Dedifferentiated amniotic fluid mesenchymal stem cell (primary cell): ENCODE results near the gene TMPRSS11B.
"Not testable (repeated sequence)": the region's sequence is repeated elsewhere in the genome, so short reads cannot be mapped to it uniquely, and the experiment has no call there.

Source experiments
- DNase-seq: peaks from one replicate; pipeline ENCODE4 v3.0.0-alpha.2; 2016; ENCODE audit errors: extremely low spot score

The TMPRSS11B gene

GRCh38 chr4:68218044-68218443 is 27.4 kb downstream of the TMPRSS11B start:
- no peak for DNase-seq

- DNase-seq = no peak
Observed at GRCh38 chr4:68216501-68216900, 29.0 kb downstream of the TMPRSS11B start.

DNA sequence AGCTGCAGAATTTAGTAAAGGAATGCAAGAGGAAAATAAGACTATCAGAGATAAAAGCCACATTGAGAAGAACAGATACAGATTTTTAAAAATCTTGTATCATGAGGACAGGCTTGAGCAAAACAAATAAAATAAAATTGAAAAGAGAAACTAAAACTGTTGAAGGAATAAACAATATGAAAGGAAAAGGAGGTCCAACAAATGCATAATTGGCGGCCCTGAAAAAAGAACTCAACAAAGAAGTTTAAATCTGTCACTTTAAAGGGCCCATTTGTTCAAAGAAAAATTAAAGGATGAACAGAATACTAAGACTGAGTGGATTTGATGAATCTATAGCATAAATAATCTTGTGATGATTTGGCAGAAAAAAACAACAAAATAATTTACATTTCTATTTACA is 36.5 kb downstream of the TMPRSS11B start:
- no peak for DNase-seq

DNA sequence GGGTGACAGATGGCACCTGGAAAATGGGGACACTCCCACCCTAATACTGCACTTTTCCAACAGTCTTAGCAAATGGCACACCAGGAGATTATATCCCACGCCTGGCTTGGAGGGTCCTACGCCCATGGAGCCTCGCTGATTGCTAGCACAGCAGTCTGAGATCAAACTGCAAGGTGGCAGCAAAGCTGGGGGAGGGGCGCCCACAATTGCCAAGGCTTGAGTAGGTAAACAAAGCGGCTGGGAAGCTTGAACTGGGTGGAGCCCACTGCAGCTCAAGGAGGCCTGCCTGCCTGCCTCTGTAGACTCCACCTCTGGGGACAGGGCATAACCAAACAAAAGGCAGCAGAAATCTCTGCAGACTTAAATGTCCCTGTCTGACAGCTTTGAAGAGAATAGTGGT is 51.2 kb downstream of the TMPRSS11B start:
- not testable (repeated sequence) for DNase-seq

- DNase-seq = no peak
Observed at GRCh38 chr4:68193194-68193593, 52.3 kb downstream of the TMPRSS11B start.

DNA sequence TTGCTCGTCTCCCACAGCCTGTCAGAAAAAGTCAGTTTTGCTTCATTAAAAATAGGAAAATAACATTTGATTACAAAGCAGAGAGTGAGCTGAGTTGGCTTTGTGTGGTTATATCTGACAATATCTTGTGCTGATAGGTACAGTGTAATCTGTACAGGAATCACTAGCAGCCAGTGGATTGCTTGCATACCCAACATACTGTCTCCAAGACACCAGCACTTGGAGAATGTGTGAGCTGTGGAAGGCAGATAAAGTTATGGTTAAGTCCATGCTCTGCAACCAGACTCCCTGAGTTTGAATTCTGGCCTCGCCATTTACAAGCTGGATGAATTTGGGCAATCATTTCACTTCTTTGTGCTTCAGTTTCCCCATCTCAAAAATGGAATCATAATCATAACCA is 58.3 kb downstream of the TMPRSS11B start:
- no peak for DNase-seq

DNA sequence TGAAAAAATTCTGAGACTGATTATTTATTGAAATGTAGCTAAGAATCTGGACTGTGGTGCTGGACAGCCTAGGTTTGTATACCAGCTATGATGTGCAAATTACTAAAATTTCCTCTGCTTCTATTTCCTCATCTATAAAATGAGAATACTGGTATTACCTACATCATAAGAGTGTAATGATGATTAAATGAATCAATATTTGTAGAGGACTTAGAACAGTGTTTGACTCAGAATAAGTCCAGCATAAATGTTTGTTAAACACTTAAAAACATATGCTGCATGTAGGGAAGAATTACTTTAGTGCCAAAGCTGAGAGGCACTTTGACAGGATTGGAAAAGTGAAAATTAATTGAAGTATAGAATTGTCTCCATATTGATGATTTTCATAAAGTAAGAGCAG is 60.6 kb downstream of the TMPRSS11B start:
- no peak for DNase-seq

DNA sequence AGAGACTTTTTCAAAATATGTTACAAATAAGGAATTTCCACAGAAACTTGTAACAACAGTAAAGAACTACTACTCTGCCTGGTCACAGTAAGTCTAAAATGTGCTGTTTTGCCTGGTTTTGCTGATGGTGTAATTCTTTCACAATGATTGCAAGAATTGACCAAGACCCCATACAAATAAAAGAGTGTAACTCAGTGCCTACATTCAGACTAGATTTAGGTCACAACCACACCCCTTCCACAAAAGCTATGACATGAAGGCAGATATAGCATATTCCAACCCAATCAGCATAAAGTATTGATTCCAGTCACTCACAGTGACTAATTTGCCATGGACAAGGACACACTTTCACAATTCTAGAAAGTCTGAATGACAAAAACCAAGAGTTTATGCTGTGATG is 62.1 kb downstream of the TMPRSS11B start:
- no peak for DNase-seq

DNA sequence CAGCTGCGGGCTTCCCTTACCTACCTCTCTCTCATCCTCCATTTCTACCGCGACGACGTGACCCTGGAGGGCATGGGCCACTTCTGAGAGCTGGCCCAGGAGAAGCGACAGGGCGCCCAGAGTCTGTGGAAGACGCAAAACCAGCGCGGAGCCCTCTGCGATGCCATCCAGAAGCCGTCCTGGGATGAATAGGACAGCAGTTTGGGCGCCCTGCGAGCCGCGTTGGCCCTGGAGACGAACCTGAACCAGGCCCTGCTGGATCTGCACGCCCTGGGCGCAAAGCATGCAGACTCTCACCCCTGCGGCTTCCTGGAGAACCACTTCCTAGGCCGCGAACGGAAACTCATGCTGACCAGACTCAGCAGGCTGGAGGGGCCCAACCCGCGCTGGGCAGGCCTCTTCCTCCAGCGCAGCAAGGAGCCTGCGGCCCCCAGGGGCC is 63.1 kb downstream of the TMPRSS11B start:
- DNase-seq = no peak

DNA sequence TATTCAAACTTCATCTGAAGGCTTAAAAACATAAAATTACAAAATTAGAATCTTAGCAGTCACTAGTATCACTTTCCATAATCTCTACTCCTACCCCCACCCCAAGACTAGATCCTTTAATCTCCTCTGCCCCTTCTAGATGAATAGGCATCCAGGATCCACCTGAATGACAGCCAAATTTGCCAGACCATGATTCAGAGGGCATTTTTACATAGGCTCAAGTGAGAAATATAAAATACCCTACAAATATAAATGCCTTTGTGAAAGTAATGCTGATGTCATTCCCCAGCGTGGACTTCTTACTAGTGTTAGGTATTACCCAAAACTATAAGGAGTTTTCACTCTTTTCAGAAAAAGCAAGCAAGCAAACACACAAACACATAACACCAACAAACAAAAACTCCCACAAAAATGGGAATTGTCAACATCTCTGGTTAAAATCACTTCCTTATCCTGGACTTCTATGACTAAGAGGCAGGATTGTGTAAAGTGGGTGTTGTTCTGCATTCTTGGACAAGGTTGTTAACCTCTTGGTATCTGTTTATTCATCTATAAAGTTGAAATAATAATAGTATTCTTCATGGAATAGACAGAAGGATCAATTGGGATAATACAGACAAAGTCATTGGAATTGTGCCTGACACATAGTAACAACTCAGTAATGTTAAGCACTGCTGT is 64.5 kb downstream of the TMPRSS11B start:
- DNase-seq = no peak

DNA sequence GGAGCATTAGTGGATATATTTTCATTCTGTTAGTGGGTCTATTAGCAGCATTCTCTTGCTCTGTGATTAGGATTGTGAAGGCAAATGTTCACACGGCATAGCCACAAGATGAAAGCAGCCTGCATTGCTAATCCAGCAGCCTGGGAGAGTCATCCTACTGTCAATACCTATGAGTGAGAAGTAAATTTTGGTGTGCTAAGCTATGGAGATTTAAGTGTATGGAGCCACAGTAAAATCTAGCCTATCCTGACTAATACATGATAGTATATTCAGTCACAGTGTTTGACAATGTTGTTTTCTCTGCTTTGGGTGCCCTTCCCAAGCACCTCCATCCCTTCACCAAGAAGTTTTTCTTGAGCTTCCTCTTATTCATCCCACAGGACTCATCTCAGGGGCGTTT is 68.6 kb downstream of the TMPRSS11B start:
- no peak for DNase-seq
